Heart right ventricle (tissue), 16 donors: ENCODE results near the gene RGPD5. TPM values are rescaled to one million over a fixed set of nuclear protein-coding genes. Genes with fewer than 3 reads are reported as not detected.
"Not testable (repeated sequence)": the region's sequence is repeated elsewhere in the genome, so short reads cannot be mapped to it uniquely, and the experiment has no call there.

ENCODE experiments used
- ATAC-seq, 8 donors: fragments of 200-7000 bp; cut with Tn5 transposase; one replicate each; pipeline ENCODE4 v1.9.1; 2020; ENCODE audit warnings: mild to moderate bottlenecking in 8 of 8, moderate library complexity in 8 of 8, moderate number of reproducible peaks in 1 of 8
- DNase-seq, 2 donors: peaks; one replicate each; pipeline ENCODE4 v3.0.0-alpha.2; 2020
- H3K27ac ChIP-seq, 10 donors: fragments of 200-600 bp; sonication (generic) in 2 of 10; one replicate each; pipeline versions ENCODE4 v1.5.0 to v1.8.0; 2020 to 2022; ENCODE audit warnings: mild to moderate bottlenecking in 3 of 10
- H3K27me3 ChIP-seq, 7 donors: fragments of 200-600 bp; one replicate each; pipeline ENCODE4 v1.8.0; 2021 to 2022; ENCODE audit warnings: mild to moderate bottlenecking in 2 of 7
- H3K36me3 ChIP-seq, 9 donors: fragments of 200-600 bp; sonication (generic) in 1 of 9; one replicate each; pipeline versions ENCODE4 v1.5.0 to v1.8.0; 2020 to 2022; ENCODE audit warnings: mild to moderate bottlenecking in 2 of 9
- H3K4me1 ChIP-seq, 9 donors: fragments of 200-600 bp; sonication (generic) in 1 of 9; one replicate each; pipeline versions ENCODE4 v1.5.0 to v1.8.0; 2020 to 2022; ENCODE audit warnings: mild to moderate bottlenecking in 4 of 9
- H3K4me3 ChIP-seq, 10 donors: fragments of 200-600 bp; sonication (generic) in 2 of 10; one replicate each; pipeline versions ENCODE4 v1.5.0 to v1.8.0; 2020 to 2022; ENCODE audit warnings: mild to moderate bottlenecking in 7 of 10, moderate library complexity in 2 of 10
- H3K9me3 ChIP-seq, 11 donors: fragments of 200-600 bp in 10 of 11; sonication (generic) in 2 of 11; one replicate each; pipeline versions ENCODE4 v1.5.0 to v1.8.0; 2013 to 2022; ENCODE audit warnings: mild to moderate bottlenecking in 2 of 11, control low read depth in 1 of 11, moderate library complexity in 1 of 11
- whole genome bisulfite sequencing, 2 donors: extraction: QIAGEN DNeasy Blood & Tissue Kit; methylation state at CpG; one replicate each; pipeline ENCODE4 v1.1.7; 2013; ENCODE audit warnings: inconsistent platforms in 1 of 2; 5-methylcytosine and 5-hydroxymethylcytosine counted together
- intact Hi-C, 10 donors: fragments of 100-400 bp; cut with DNase I; formaldehyde crosslinking; loops; one replicate each; pipeline versions ENCODE4 v1.11.1 to v1.14.2; 2022
- long read RNA-seq, 3 donors: library from polyadenylated mRNA; unstranded; transcript quantifications; one replicate each; pipeline ENCODE4 v2.0.0, GENCODE V29; 2020 to 2021
- polyA plus RNA-seq, 2 donors: library from polyadenylated mRNA; stranded (reverse); fragments of 200-250 nt; gene quantifications; one replicate each; pipeline ENCODE4 v1.2.3, GENCODE V29; 2013
- total RNA-seq, 10 donors: library from RNA; stranded (reverse); fragmentation: NEBNext Ultra II Directional in 3 of 10; extraction: Animal tissue kit (Norgen Biotek cat#: 25700) in 3 of 10; gene quantifications; one replicate each; pipeline versions ENCODE4 v1.2.1 to v1.2.4, GENCODE V29; 2021 to 2023
- donor health status: Arrhythmogenic right ventricular cardiomyopathy.
- donor health status: ischemic (EF 13 %, LVEDD 7.1; RV severe dilation, severe dysfunction).
- donor health status: healthy with polysubstance abuse.
- donor health status: DM: no; HTN: yes; CAD: no.
- donor health status: DM: no; HTN: no; CAD: no.
- donor health status: ischemic (EF 25% LVEDD 6.9; RV normal size, moderate dysfunction).
- donor health status: ischemic (EF 25% LVEDD 5.7; RV mildly dilated, moderate dysfunction).
- donor health status: healthy.
- donor health status: DM: yes; HTN: yes; CAD: no.
- donor health status: Ischemic cardiomyopathy.
- donor health status: ischemic (EF 35%, LVEDD 5.7; RV mildly dilated, moderate dysfunction).
- donor health status: nonischemic (EF 11% LVEDD 7.7; RV severe dilation, severe dysfunction).
- donor health status: DM: yes; HTN: yes; CAD: no.
- donor health status: PGD.
- donor health status: ischemic (EF 29% LVEDD 5.4; RV normal size, mild dysfunction).
- donor health status: nonischemic (EF 23%, LVEDD 6.1; RV moderate dilation, normal function).

The RGPD5 gene
- total RNA-seq (10 to 100 TPM; 14.6 to 34.8 (median 20.0) TPM), polyA plus RNA-seq (10 to 100 TPM in 1 of 2 donors, 1 to 10 TPM in 1; 2.2 to 11.9 TPM)
- long read RNA-seq, donor 1, full-length matches to known transcripts: 1 of 4 reads
- long read RNA-seq, donor 1, partial matches to known transcripts: 2 of 4 reads
- long read RNA-seq, donor 1, other reads (novel, unspliced or antisense): 1 of 4 reads
- long read RNA-seq, donor 2, full-length matches to known transcripts: 3 of 8 reads
- long read RNA-seq, donor 2, partial matches to known transcripts: 2 of 8 reads
- long read RNA-seq, donor 2, other reads (novel, unspliced or antisense): 3 of 8 reads
- long read RNA-seq, donor 3, full-length matches to known transcripts: 1 of 10 reads
- long read RNA-seq, donor 3, partial matches to known transcripts: 3 of 10 reads
- long read RNA-seq, donor 3, other reads (novel, unspliced or antisense): 6 of 10 reads

DNA sequence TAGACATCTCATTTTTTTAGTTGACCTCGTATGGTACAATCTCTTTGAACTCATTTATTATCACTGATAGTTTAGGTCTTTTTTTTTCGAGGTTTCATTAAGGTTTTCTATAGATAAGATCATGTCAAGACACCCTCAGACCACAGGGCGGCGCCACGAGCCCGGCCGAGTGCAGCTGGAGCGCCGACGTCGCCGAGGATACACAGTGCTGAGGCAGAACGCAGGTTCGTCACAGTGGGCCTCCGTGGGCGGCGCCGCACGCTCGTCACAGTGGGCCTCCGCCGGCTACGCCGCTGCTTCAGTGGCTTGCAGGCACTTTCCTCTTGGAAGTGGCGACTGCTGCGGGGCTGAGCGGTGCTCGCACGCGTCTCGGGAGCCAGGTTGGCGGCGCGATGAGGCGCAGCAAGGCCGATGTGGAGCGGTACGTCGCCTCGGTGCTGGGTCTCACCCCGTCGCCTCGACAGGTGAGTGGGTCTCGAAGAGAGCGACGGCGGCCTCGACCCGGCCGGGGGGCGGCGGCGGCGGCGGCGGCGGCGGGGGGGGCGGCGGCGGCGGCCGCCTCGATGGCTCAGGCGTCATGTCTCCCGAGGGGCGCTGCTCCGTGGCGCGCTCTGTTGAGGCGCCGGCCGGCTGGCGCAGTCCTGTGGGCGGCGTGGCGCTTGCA is at the start of gene RGPD5:
Gene RGPD5 (plus strand): TSS at position 232 of the 664 bp plus-strand sequence. CDS start 161 bp downstream, at position 393.
- H3K4me3 ChIP-seq, DNase-seq, H3K4me1 ChIP-seq, H3K36me3 ChIP-seq, H3K27ac ChIP-seq, intact Hi-C loops, H3K27me3 ChIP-seq, H3K9me3 ChIP-seq: not testable (repeated sequence)
- peak; percentile 98 to 100 (median 99) for ATAC-seq
- 0% methylated on average over 10 of the region's 77 CpGs; no CpG with 5 or more reads in 1 of the 2 donors for WGBS, 2 donors

DNA sequence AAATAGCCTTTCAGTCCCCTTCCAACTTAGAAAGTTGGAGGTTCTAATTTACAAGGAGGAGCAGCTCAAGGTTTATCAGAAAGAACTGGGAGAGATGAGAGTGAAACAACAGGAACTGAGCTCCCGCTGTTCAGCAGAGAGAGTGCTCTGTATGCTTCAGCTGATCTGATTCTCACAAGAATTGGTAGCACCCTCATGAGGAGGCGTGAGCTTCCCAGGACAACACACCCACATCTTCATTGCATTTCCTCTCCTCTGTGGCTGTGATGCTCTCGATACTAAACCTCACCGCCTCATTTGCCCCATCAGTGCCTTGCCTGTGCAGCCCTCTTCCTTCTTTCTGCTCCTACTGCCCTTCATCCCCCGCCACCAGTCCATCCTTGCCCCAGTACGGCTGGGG is 42.5 kb upstream of the RGPD5 start:
- DNase-seq, ATAC-seq, intact Hi-C loops, H3K27ac ChIP-seq, H3K9me3 ChIP-seq, H3K36me3 ChIP-seq, H3K4me3 ChIP-seq, H3K27me3 ChIP-seq, H3K4me1 ChIP-seq: not testable (repeated sequence)
- no CpG with 5 or more reads among the region's 6 CpGs for WGBS, 2 donors

GRCh38 chr2:109757163-109757824 is 36.8 kb upstream of the RGPD5 start:
- H3K27me3 ChIP-seq, H3K4me3 ChIP-seq, DNase-seq, intact Hi-C loops, H3K4me1 ChIP-seq, H3K36me3 ChIP-seq, H3K27ac ChIP-seq, H3K9me3 ChIP-seq, ATAC-seq: not testable (repeated sequence)
- WGBS, 2 donors: no CpG with 5 or more reads among the region's 3 CpGs

- H3K27ac ChIP-seq, intact Hi-C loops, H3K36me3 ChIP-seq, H3K4me3 ChIP-seq, DNase-seq, H3K4me1 ChIP-seq, H3K9me3 ChIP-seq, H3K27me3 ChIP-seq: not testable (repeated sequence)
- ATAC-seq: peak in 5 of 8 donors; percentile 28 to 74 (median 61)
- WGBS, 2 donors: 1% methylated on average over 35 to 70 of the region's 106 CpGs
These were observed 33.7 kb upstream of the RGPD5 start for GRCh38 chr2:109760265-109761042.

DNA sequence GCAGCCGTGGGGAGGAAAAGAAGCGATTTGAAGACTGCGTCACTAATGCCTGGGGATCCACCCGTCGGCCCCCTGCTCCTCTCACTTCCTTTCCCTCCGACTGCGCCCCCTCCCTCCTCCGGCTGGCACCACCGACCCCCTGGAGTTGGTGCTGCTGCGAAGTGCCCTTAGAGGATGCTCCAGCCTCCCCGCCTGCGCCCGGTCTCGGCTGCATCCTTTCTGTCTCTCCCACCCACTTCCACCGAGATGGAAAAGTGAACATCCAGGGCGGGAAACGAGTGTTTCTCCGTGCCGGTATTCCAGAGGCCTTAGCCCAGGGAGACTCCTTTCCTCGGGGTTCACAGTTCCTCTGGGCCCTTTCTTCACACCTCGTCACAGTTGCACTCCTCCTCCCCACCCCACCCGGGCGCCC is 33.1 kb upstream of the RGPD5 start:
- H3K27me3 ChIP-seq, H3K36me3 ChIP-seq, H3K4me1 ChIP-seq, H3K4me3 ChIP-seq, intact Hi-C loops, DNase-seq, H3K27ac ChIP-seq, H3K9me3 ChIP-seq: not testable (repeated sequence)
- WGBS, 2 donors: 9 to 13% methylated on average over 3 to 6 of the region's 23 CpGs
- ATAC-seq: peak in 7 of 8 donors; percentile 9 to 45 (median 25)

GRCh38 chr2:109761976-109762375 is 32.1 kb upstream of the RGPD5 start:
- H3K9me3 ChIP-seq, H3K36me3 ChIP-seq, ATAC-seq, H3K4me1 ChIP-seq, H3K4me3 ChIP-seq, H3K27ac ChIP-seq, H3K27me3 ChIP-seq, intact Hi-C loops, DNase-seq: not testable (repeated sequence)
- WGBS, 2 donors: 96 to 100% methylated on average over 1 of the region's 5 CpGs

DNA sequence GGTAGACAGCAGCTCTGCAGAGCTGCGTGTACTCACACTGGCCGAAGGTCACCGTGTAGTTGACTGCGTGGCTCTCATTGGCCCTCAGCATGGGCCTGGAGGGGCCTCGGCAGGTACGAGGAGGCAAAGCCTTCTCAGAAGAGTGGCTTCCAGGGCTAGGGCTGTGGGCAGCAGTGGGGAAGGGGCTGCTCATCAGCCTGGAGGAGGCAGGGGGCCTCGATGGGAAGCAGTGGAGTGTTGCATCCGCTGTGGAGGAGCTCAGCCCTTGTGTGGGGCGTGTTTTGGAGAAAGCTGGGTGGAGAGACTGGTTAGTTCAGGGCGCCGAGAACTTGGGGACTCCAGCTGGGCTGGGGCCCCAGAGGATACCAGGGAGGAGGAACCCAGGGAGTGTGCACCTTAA is 28.0 kb upstream of the RGPD5 start:
- H3K27ac ChIP-seq, DNase-seq, intact Hi-C loops, H3K36me3 ChIP-seq, H3K4me1 ChIP-seq, H3K9me3 ChIP-seq, H3K27me3 ChIP-seq, H3K4me3 ChIP-seq: not testable (repeated sequence)
- peak in 1 of 8 donors; percentile 50 for ATAC-seq
- 74 to 78% methylated on average over 3 to 5 of the region's 11 CpGs for WGBS, 2 donors

DNA sequence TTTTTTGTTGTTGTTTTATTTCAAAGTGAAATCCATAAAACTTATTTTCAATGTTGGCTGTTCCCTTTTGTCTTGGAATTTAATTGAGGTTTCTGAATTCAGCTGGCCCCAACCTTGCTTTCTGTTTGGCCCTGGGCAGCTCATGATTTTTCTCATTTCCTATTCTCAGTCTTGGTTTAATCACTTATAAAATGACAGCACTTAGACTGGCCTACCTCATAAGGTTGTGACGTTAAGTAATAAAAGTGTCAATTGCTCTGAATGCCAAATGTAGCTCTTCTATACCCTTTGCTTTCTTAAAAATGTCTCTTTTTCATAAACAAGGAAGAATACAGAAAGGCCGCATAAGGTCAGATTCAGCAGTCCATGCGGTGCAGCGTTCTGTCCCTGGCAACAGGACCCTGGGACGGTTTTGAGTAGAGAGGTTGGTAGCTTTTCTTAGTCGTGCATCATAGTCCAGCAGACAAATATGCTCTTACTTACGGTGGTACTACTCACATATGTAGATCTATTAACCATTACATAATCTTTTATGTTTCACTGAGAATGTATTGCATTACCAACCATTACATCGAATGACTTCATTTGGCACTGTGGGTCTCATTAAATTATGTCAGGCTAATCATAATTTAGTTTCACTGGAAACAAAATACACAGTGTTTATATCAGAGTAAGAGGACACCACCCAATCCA is 27.1 kb upstream of the RGPD5 start:
- H3K4me1 ChIP-seq, H3K36me3 ChIP-seq, intact Hi-C loops, H3K4me3 ChIP-seq, ATAC-seq, H3K27ac ChIP-seq, H3K27me3 ChIP-seq, DNase-seq, H3K9me3 ChIP-seq: not testable (repeated sequence)
- WGBS, 2 donors: 90 to 91% methylated on average over 6 of the region's 8 CpGs

DNA sequence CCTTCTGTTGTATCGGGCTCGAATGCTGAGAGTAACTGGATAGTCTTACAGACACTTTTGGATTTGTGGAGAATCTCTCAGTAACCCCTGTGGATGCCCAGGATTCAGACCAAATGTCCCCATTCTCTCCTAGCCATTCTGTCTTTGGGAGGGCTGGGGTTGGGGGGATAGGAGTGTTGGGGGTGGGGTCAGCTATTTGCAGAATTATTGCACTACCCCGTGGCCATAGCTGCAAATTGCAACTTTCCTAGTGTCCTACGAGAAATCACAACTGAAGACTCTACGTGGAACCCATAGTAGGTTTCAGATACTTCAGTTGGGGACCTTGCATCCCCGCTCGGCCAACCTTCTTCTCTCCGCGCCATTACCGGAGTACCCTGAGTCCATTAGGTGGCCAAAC is 25.2 kb upstream of the RGPD5 start:
- intact Hi-C loops, DNase-seq, H3K27ac ChIP-seq, ATAC-seq, H3K27me3 ChIP-seq, H3K4me3 ChIP-seq, H3K9me3 ChIP-seq, H3K4me1 ChIP-seq, H3K36me3 ChIP-seq: not testable (repeated sequence)
- 97% methylated on average over 5 of the region's 10 CpGs; no CpG with 5 or more reads in 1 of the 2 donors for WGBS, 2 donors

GRCh38 chr2:109779118-109779517 is 15.0 kb upstream of the RGPD5 start:
- ATAC-seq, H3K27me3 ChIP-seq, H3K4me3 ChIP-seq, H3K36me3 ChIP-seq, H3K4me1 ChIP-seq, H3K9me3 ChIP-seq, H3K27ac ChIP-seq, intact Hi-C loops, DNase-seq: not testable (repeated sequence)
- no CpG with 5 or more reads among the region's 2 CpGs for WGBS, 2 donors
